Left ventricle myocardium superior (tissue), 1 donor: ENCODE data around the gene KRTAP4-3. TPM values are rescaled to one million over a fixed set of nuclear protein-coding genes. Genes with fewer than 3 reads are reported as not detected.
"Not testable (repeated sequence)": the region's sequence is repeated elsewhere in the genome, so short reads cannot be mapped to it uniquely, and the experiment has no call there.

ENCODE experiments used
- ATAC-seq: fragments of 200-7000 bp; cut with Tn5 transposase; one replicate; pipeline ENCODE4 v1.9.1; 2020; ENCODE audit warnings: mild to moderate bottlenecking, moderate library complexity
- DNase-seq: peaks from one replicate; pipeline ENCODE4 v3.0.0-alpha.2; 2020
- intact Hi-C: fragments of 100-400 bp; cut with micrococcal nuclease; formaldehyde crosslinking; loops from one replicate; pipeline ENCODE4 v1.11.0; 2022
- total RNA-seq: library from RNA; stranded (reverse); fragmentation: NEBNext Ultra II Directional; extraction: Animal tissue kit (Norgen Biotek cat#: 25700); gene quantifications from one replicate; pipeline ENCODE4 v1.2.1, GENCODE V29; 2021
- donor health status: DM: no; HTN: yes; CAD: no; lungs with severe emphysema.

KRTAP4-3 gene
- total RNA-seq, 1 donor from 2014 or later, result not detected

DNA sequence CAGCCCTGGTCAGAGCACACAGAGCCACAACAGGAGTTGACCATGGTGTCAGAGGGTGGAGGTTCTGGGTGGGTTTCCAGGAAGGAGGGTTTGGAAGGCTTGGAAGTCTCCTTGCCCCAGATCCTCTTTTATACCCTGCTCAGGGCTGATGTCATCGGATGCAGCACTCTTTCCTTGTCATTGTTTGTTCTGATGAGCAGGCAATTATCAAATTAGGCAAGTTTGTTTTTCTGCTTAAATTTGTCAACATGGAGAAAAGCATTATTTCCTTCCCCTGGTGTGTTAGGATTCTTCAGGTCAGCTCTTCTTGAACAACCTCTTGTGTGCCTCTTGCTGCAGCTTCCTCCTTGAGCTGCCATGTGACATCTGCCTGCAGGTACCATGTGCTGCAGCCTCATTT lies 7.4 kb downstream of the KRTAP4-3 start, which contains the start of gene KRTAP4-4:
Gene KRTAP4-4, minus strand, starts transcription at position 101 of the 400 bp plus-strand sequence. Its CDS starts 57 bp downstream, at position 44.
- intact Hi-C loops, result no loop called here
- ATAC-seq, result no peak
- no peak for DNase-seq

DNA sequence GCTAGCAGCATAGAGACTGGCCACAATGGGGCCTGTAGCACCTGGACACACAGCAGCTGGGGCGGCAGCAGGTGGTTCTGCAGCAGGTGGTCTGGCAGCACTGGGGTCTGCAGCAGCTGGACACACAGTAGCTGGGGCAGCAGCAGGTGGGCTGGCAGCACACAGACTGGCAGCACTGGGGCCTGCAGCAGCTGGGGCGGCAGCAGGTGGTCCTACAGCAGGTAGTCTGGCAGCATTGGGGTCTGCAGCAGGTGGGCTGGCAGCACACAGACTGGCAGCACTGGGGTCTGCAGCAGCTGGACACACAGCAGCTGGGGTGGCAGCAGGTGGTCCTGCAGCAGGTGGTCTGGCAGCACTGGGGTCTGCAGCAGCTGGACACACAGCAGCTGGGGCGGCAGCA lies 7.8 kb downstream of the KRTAP4-3 start:
- ATAC-seq, intact Hi-C loops, DNase-seq: not testable (repeated sequence)

DNA sequence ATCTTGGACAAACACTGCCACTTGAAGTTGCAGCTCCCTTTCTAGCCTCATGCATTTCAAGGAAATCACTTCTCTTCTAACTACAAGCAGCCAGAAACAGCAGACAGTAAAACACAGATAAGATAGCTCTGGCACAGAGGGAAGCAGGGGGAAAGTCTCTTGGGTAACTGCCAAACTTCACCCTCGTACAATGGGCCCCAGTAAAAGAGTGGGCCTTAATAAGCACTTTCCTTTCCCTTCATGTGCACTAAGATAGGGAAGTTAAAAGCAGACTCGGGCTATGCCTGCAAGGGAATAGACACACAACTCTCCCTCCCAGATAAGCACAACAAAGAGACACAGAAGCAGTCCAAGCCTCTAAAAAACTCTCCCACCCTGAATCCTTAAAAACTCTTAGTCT lies 14.2 kb downstream of the KRTAP4-3 start:
- DNase-seq (no peak), ATAC-seq (no peak)
- intact Hi-C loops, result no loop called here

DNA sequence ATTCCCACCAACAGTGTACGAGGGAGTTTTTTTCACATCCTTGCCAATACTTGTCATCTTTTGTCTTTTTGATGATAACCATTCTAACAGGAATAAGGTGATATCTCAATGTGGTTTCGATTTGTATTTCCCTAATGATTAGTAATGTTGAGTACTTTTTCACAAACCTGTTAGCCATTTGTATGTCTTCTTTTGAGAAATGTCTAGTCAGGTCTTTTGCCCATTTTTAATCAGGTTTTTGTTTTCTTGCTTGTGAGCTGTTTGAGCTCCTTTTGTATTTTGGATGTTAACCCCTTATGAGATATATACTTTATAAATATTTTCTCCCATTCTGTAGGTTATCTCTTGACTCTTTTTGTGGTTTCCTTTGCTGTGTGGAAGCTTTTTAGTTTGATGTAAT lies 16.5 kb downstream of the KRTAP4-3 start:
- no peak for ATAC-seq
- intact Hi-C loops, result no loop called here
- no peak for DNase-seq

DNA sequence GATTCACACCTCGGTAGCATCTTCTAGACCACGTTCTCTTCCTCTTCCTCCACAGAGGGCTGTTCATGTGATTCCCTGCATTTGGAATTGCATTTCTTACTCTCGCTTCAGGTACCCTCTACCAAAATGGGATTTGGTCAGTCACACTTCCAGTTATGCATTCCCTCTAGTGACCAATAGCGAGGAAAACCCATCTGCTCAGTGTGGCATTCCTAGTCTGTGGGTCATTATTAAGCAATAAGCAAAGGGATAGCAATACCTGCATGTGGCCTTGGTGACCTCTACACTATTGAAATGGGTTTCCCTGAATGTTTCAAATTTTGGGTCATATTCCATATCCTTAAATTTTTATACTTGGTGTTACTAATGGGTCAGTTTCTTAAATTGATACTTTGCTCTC lies 18.0 kb downstream of the KRTAP4-3 start:
- DNase-seq, result no peak
- ATAC-seq, result no peak
- intact Hi-C loops, result no loop called here

DNA sequence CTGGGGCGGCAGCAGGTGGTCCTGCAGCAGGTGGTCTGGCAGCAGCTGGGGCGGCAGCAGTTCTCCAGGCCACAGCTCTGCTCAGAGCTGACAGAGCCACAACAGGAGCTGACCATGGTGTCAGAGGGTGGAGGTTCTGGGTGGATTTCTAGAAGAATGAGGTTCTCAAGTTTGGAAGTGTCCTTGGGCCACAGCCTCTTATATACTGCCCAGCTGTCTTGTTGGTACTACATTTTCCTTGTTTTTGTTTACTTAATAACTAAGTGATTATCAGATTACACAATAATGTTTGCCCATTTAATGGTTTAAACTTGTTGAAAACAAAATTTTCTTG lies 18.4 kb downstream of the KRTAP4-3 start, which contains the start of gene KRTAP4-5:
Gene KRTAP4-5, minus strand, starts transcription at position 174 of the 334 bp plus-strand sequence. Its CDS starts 58 bp downstream, at position 116.
- intact Hi-C loops, result no loop called here
- ATAC-seq (no peak), DNase-seq (no peak)

DNA sequence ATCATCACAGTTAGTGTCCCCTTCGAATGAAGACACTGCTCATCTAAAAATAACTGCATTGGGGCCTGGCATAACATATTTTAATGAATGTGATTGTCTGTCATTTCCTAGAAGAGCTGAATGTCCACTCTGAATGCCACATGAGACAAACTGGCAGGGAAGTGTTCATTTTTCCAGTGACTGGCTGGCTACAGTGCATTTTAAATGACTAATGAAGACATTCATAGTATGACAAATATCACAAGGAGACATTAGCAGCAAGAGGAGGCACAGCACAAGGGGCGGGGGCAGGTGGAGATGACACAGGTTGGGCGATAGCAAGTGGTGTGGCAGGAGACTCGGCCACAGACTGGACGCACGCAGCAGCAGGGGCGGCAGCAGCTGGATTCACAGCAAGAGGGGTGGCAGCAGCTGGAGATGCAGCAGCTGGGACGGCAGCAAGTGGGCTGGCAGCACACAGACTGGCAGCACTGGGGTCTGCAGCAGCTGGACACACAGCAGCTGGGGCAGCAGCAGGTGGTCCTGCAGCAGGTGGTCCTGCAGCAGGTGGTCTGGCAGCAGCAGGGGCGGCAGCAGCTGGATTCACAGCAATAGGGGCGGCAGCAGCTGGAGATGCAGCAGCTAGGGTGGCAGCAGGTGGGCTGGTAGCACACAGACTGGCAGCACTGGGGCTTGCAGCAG lies 18.9 kb downstream of the KRTAP4-3 start:
- intact Hi-C loops, ATAC-seq, DNase-seq: not testable (repeated sequence)

DNA sequence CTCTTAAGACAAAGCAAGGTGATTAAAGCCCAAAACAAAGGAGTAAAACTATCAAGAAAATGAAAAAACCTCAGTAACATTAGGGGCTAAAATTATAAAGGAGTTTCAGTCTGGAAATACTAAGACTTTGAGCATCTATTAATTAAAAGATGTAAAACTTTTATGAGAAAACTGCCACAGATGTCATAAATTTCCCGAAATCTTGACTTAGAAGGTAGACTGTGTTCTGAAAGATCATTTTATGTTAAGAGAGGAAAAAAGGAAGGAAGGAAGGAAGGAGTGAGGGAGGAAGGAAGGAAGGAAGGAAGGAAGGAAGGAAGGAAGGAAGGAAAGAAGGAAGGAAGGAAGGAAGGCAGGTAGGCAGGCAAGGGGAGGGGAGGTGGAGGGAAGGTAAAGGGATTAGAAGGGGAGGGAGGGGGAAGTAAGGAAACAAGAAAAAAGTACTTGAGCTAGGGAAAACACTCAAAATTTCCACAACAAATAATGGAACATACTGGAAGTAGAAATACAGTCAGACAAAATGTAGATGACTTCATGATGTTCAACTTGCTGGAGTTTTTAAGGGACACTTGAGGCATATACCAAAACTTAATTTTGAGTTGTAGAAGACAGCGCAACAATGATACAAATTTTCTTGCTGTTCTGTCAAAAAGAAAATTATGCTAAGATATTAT lies 20.4 kb downstream of the KRTAP4-3 start:
- no peak for DNase-seq
- intact Hi-C loops, result no loop called here

DNA sequence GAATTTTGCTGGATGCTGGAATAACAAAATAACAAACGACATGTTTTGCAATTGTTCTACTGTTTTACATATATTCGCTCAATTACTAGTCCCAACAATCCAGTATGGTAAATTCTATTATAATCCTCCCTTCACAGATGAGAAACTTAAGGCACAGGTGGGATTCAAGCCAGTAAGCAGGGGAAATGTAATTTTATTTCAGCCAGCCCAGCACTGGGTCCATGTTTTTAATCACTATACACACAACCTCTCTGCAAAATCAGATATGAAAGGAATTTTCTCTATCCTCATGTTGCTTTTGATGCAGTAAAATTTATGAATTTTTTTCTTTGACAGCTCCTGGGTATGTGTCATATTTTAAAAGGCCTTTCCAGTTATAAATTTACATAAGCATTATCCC lies 22.8 kb downstream of the KRTAP4-3 start:
- no peak for ATAC-seq
- no peak for DNase-seq
- intact Hi-C loops, result no loop called here

More for the DNA sequence above, 20.4 kb downstream of the KRTAP4-3 start:
- no peak for ATAC-seq

DNA sequence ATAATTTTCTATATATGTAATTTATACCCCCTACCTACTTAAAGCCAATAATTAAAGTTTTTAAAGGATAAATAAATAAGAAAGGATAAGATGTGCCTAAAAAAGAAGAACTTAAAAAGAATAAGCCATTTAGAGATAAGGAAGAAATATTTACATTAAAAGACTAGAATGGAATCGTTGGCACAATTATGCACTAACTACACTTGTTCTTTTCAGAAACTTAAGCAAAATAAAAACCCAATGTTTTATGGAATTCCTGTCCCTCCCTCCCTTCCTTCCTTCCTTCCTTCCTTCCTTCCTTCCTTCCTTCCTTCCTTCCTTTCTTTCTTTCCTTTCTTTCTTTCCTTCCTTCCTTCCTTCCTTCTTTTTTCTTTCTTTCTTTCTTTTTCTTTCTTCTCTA lies 23.2 kb downstream of the KRTAP4-3 start:
- ATAC-seq (no peak), DNase-seq (no peak)
- intact Hi-C loops, result no loop called here

DNA sequence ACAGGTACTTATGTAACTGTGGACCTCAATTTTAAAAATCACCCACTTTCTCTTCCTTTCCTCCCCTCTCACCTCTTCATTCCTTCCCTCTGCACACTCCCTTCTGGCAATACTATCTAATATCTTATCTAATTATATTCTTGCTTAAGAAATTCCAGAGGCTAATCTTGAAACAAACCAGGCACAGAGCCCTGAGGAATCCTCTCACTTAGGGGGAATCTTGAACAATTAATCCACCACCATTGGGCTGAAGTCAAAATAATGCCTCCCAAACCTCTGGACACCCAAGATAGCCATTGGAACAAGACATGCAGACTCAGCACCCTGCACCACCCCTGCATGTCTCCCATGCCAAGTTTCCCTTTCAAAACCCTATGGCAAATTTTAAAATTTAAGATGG lies 26.7 kb downstream of the KRTAP4-3 start:
- intact Hi-C loops, result no loop called here
- ATAC-seq (no peak), DNase-seq (no peak)

DNA sequence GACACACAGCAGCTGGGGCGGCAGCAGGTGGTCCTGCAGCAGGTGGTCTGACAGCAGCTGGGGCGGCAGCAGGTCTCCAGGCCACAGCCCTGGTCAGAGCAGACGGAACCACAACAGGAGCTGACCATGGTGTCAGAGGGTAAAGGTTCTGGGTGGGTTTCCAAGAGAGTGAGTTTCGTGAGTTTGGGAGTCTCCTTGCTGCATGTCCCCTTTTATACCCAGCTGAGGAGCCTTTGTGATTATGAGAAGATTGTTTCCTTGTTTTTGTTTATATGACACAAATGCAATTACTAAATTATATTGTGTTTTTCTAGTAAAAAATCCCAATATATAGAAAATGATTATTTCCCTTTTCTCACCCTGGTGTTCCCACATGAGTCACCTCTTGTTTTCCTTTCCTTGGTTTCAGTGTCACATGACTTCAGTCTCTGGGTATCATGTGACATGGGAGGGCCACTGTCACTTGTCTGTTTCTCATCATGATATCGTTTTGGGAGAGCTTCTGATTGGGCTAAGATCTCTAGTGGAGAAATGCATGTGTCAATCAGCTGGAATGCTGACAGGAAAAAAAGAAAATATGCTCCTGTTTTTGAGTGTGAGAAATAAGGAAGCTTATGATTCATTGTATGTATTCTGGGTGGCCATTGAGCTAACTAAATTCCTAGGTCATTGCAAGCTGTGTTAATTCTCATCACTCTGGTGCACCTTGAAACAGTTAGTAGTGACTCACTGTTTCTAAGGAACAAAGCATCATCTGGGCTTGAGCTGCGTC lies 27.5 kb downstream of the KRTAP4-3 start, which contains the start of gene KRTAP4-6:
Gene KRTAP4-6, minus strand, starts transcription at position 185 of the 772 bp plus-strand sequence. Its CDS starts 57 bp downstream, at position 128.
- no peak for ATAC-seq
- intact Hi-C loops, result no loop called here
- DNase-seq, result no peak

DNA sequence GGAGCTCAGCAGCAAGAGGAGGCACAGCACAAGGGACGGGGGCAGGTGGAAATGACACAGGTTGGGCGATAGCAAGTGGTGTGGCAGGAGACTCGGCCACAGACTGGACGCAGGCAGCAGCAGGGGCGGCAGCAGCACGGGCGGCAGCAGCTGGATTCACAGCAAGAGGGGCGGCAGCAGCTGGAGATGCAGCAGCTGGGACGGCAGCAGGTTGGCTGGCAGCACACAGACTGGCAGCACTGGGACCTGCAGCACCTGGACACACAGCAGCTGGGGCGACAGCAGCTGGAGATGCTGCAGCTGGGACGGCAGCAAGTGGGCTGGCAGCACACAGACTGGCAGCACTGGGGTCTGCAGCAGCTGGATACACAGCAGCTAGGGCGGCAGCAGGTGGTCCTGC lies 28.2 kb downstream of the KRTAP4-3 start:
- intact Hi-C loops, ATAC-seq, DNase-seq: not testable (repeated sequence)

DNA sequence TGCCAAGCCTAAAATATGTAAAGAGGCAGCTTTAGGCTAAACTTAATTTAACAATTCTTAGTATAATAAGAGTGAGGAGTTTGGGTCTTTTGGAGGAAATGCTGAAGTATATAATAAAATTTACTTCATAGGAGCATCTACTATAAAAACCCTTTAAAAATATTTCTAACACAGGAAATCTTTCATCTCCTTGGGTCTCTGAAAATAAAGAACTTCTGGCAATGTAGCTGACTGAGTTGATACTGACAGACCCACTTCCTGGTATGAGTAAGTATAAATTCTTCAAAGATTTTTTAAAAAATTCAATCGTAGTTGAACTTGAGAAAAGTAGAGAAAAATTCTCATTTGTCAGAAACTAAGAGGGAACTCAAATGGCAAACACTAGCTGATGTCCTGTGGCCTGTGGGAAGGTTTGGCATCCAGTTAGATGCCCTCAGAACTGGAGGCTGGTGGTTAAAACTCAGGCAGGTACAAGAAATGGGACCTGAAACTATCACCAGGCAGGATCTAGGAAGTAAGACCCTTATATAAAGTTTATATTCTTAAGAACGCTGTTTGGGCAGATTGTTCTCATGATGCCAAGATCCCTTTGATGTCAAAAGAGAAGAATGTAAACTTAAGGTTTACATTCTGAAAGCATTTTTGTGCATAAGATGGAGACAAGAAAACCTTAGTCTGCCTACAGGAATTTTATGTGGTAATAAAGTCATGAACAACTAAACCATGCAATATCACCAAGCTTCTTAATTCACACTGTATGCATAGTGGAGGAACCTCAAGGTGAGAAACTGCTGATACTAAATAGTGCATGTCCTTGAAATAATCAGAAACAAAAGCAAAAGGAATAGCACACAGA lies 33.9 kb downstream of the KRTAP4-3 start:
- no peak for ATAC-seq
- intact Hi-C loops, result no loop called here
- no peak for DNase-seq

DNA sequence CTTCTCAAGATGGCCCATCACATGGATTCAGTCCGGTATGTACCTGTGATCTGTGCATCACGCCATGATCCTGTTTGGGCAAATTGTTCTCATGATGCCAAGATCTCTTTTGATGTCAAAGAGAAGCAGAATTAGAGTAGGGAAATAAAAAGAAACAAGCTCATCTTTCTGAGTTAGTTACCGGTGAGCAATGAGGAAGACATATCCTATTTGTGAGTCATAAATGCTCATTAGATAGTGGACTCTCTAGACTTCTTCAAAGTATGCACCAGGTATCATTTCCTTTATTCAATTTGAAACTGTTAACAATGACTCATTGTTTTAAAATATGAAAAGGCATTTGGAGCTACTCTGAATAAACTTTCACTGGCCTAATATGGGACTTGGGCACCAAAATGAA lies 36.0 kb downstream of the KRTAP4-3 start:
- intact Hi-C loops, result no loop called here
- ATAC-seq, result no peak

DNA sequence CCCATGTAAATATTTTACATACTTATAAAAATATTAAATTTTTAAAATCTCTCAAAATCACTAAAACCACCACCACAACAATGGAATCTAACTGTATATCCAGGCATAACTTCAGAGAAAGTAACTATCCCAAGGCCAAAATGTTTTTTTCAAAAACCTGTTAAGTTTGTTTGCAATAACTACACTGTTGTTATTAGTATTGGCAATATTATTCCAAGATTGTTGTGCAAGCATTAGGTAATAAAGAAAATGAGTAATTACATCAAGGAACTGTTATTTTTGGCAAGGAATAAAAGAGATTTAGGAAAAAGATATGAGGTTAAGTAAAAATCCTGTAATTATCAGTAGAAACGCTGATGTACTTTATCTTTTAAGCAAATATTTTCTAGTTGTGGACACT lies 40.6 kb downstream of the KRTAP4-3 start:
- intact Hi-C loops, result no loop called here
- DNase-seq, result no peak
- no peak for ATAC-seq

More for the DNA sequence above, 36.0 kb downstream of the KRTAP4-3 start:
- DNase-seq, result no peak

DNA sequence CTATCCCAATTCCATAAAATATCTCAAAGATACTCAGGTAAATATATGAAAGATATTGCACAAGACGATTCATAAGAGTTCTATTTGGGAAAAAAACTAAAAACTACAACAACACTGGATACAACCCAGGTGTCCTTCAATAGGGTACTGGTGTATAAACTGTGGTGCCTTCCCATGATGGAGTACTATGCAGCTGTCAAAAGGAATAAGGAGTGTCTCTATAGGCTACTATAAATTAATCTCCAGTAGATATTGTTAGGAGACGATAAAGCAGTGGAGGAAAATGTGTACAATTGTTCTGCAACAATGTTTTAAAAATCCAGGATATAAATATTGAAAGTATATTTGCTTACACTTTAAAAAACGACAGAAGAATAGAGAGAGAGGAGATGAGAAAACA lies 41.6 kb downstream of the KRTAP4-3 start:
- DNase-seq, result no peak
- no peak for ATAC-seq
- intact Hi-C loops, result no loop called here

DNA sequence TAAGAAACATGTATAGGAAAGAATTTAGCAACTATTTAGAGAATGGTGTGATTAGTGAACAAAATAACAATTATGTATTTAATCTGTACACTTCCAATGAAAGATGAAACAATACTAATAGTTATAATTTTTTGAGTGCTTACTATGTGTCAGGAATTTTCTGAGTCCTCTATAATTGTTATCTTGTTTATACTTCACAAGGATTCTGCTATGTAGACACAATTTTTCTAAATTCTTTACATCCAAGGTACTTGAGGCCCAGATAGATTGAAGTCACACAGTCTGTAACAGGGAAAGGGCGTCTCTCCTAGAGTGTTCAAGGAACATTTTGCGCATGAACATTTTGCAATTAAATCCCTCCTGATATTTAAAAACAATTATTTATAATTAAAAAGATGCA lies 43.0 kb downstream of the KRTAP4-3 start:
- intact Hi-C loops, result no loop called here
- ATAC-seq, result no peak
- no peak for DNase-seq

DNA sequence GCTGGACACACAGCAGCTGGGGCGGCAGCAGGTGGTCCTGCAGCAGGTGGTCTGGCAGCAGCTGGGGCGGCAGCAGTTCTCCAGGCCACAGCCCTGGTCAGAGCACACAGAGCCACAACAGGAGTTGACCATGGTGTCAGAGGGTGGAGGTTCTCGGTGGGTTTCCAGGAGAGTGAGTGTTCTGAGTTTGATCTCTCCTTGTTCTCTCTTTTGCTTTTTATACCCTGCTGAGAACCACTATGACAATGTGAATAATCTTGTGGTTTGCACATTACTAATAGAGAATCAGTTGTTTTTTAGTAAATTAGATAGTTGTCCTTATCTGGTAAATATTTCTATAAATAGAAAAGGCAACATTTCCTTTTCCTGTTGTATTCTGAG lies 44.0 kb downstream of the KRTAP4-3 start, which contains the start of gene KRTAP4-12:
Gene KRTAP4-12, minus strand, starts transcription at position 192 of the 381 bp plus-strand sequence. Its CDS starts 60 bp downstream, at position 132.
- DNase-seq, ATAC-seq, intact Hi-C loops: not testable (repeated sequence)
